Esophagus squamous epithelium (tissue), 5 donors: ENCODE measurements around the gene PRSS22. TPM values are rescaled to one million over a fixed set of nuclear protein-coding genes. Genes with fewer than 3 reads are reported as not detected.

Experiments used
- DNase-seq: peaks from one replicate; lab custom pipeline; 2025; lab: John Stamatoyannopoulos, UW
- H3K27ac ChIP-seq, 4 donors: fragments of 200-600 bp; sonication (generic); one replicate each; pipeline ENCODE4 v1.5.1; 2016 to 2019; ENCODE audit warnings: mild to moderate bottlenecking in 1 of 4
- H3K27me3 ChIP-seq, 4 donors: fragments of 200-600 bp; sonication (generic); 1 replicate in 3 of 4; 2 replicates in 1 of 4; pipeline versions ENCODE4 v1.5.1 to v1.6.0; 2017 to 2021; ENCODE audit warnings: antibody characterized with exemption in 1 of 4
- H3K36me3 ChIP-seq, 3 donors: fragments of 200-600 bp; sonication (generic); one replicate each; pipeline ENCODE4 v1.5.1; 2016 to 2019
- H3K4me1 ChIP-seq, 3 donors: fragments of 200-600 bp; sonication (generic); one replicate each; pipeline ENCODE4 v1.5.1; 2017 to 2019
- H3K4me3 ChIP-seq, 4 donors: fragments of 200-600 bp; sonication (generic); 1 replicate in 3 of 4; 2 replicates in 1 of 4; pipeline ENCODE4 v1.5.1; 2016 to 2019; ENCODE audit warnings: mild to moderate bottlenecking in 2 of 4, moderate library complexity in 1 of 4
- H3K9me3 ChIP-seq, 3 donors: fragments of 200-600 bp; sonication (generic); one replicate each; pipeline ENCODE4 v1.5.1; 2016 to 2019
- CTCF ChIP-seq, 6 experiments: fragments of 450-650 bp in 4 of 6; fragments of 200-600 bp in 2 of 6; sonication (generic) in 2 of 6; IDR thresholded peaks; one replicate each; pipeline ENCODE4 v1.5.1; 2016 to 2019; ENCODE audit warnings: antibody characterized with exemption in 6 of 6, mild to moderate bottlenecking in 4 of 6, moderate library complexity in 4 of 6
- POLR2A ChIP-seq, 4 donors: fragments of 450-650 bp; IDR thresholded peaks; one replicate each; pipeline ENCODE4 v1.6.1; 2017; ENCODE audit warnings: antibody characterized with exemption in 4 of 4, mild to moderate bottlenecking in 4 of 4, moderate library complexity in 3 of 4
- WGBS, 2 donors: methylation state at CpG; one replicate each; pipeline ENCODE4 v1.1.5; 2018; 5-methylcytosine and 5-hydroxymethylcytosine counted together
- intact Hi-C: fragments of 100-400 bp; cut with DNase I; formaldehyde crosslinking; loops from one replicate; pipeline ENCODE4 v1.15.0; 2022
- total RNA-seq, 4 donors: library from RNA; depleted of rRNA; stranded (reverse); fragments of >200 nt; gene quantifications; one replicate each; pipeline ENCODE4 v1.1.0, GENCODE V29; 2016
- donor health status: DM: yes; HTN: yes; CAD: no.

PRSS22 gene
- total RNA-seq, 4 donors from 2014 or later, result 36.6 to 149 (median 113) TPM

- TF ChIP-seq CTCF (IDR thresholded peaks at IDR 0.05) (no peak), POLR2A (IDR thresholded peaks at IDR 0.05) (no peak)
- Histone ChIP-seq H3K36me3 (no peaks in the 10 kb centered on the region), H3K4me3 (no peak overlapping the region), H3K27me3 (peaks cover 0 to 76% (median 0%) of the 10 kb centered on the region in 4 donors), H3K27ac (no peak overlapping the region), H3K4me1 (peaks cover 0 to 9% (median 4%) of the 10 kb centered on the region in 3 donors), H3K9me3 (peaks cover 0 to 7% (median 4%) of the 10 kb centered on the region in 3 donors)
- DNase-seq, result no peak
- 61 to 81% methylated on average over 3 of the region's 3 CpGs for WGBS, 2 donors
- intact Hi-C loops, result no loop called here
These were observed 48.7 kb downstream of the PRSS22 start for GRCh38 chr16:2809149-2809760.

- H3K36me3 ChIP-seq, result no peaks in the 10 kb centered on the region
- peaks cover 0 to 15% (median 14%) of the 10 kb centered on the region in 3 donors for H3K9me3 ChIP-seq
- H3K27me3 ChIP-seq, result peaks cover 0 to 66% (median 0%) of the 10 kb centered on the region in 4 donors
- intact Hi-C loops, result no loop called here
- DNase-seq, result no peak
- H3K27ac ChIP-seq, result no peak overlapping the region
- H3K4me3 ChIP-seq, result no peak overlapping the region
- 87 to 91% methylated on average over 7 of the region's 7 CpGs for WGBS, 2 donors
- peaks cover 0 to 9% (median 4%) of the 10 kb centered on the region in 3 donors for H3K4me1 ChIP-seq
- TF ChIP-seq CTCF (IDR thresholded peaks at IDR 0.05) (no peak), POLR2A (IDR thresholded peaks at IDR 0.05) (no peak)
These were observed 49.8 kb downstream of the PRSS22 start for GRCh38 chr16:2808181-2808580.

GRCh38 chr16:2806286-2806685, 51.7 kb downstream of the PRSS22 start:
- Histone ChIP-seq H3K4me1 (no peaks in the 10 kb centered on the region), H3K9me3 (peaks cover 0 to 15% (median 14%) of the 10 kb centered on the region in 3 donors), H3K4me3 (no peak overlapping the region), H3K36me3 (no peaks in the 10 kb centered on the region), H3K27ac (no peak overlapping the region), H3K27me3 (peaks cover 0 to 53% (median 0%) of the 10 kb centered on the region in 4 donors)
- TF ChIP-seq CTCF (IDR thresholded peaks at IDR 0.05) (no peak), POLR2A (IDR thresholded peaks at IDR 0.05) (no peak)
- WGBS, 2 donors, result 74% methylated on average over 5 of the region's 5 CpGs
- intact Hi-C loops, result no loop called here
- no peak for DNase-seq

GRCh38 chr16:2804728-2805127, 53.2 kb downstream of the PRSS22 start:
- intact Hi-C loops, result no loop called here
- TF ChIP-seq CTCF (IDR thresholded peaks at IDR 0.05) (no peak), POLR2A (IDR thresholded peaks at IDR 0.05) (no peak)
- no peaks in the 10 kb centered on the region for H3K36me3 ChIP-seq
- H3K27ac ChIP-seq, result no peak overlapping the region
- no peaks in the 10 kb centered on the region for H3K4me1 ChIP-seq
- peaks cover 0 to 15% (median 14%) of the 10 kb centered on the region in 3 donors for H3K9me3 ChIP-seq
- no peak overlapping the region for H3K4me3 ChIP-seq
- no peak for DNase-seq
- H3K27me3 ChIP-seq, result peaks cover 0 to 40% (median 0%) of the 10 kb centered on the region in 4 donors
- WGBS, 2 donors, result 60 to 67% methylated on average over 1 of the region's 4 CpGs

GRCh38 chr16:2803545-2804195, 54.3 kb downstream of the PRSS22 start:
- DNase-seq, result no peak
- Histone ChIP-seq H3K36me3 (no peaks in the 10 kb centered on the region), H3K4me1 (no peaks in the 10 kb centered on the region), H3K27ac (no peak overlapping the region), H3K9me3 (peaks cover 0 to 15% (median 14%) of the 10 kb centered on the region in 3 donors), H3K27me3 (peaks cover 0 to 48% (median 0%) of the 10 kb centered on the region in 4 donors), H3K4me3 (no peak overlapping the region)
- WGBS, 2 donors, result 70 to 87% methylated on average over 3 of the region's 3 CpGs
- intact Hi-C loops, result no loop called here
- TF ChIP-seq POLR2A (IDR thresholded peaks at IDR 0.05) (no peak), CTCF (IDR thresholded peaks at IDR 0.05) (no peak)
